IMR-90 (cell line): ENCODE results near the gene PAK6. TPM values are rescaled to one million over a fixed set of nuclear protein-coding genes. Genes with fewer than 3 reads are reported as not detected.

ENCODE experiments used
- ATAC-seq: fragments of 200-7000 bp; cut with Tn5 transposase; 2 replicates; pipeline ENCODE4 v1.9.1; 2020; ENCODE audit warnings: low read depth, mild to moderate bottlenecking, moderate library complexity
- BruUV-seq: library from RNA; stranded (reverse); fragments of 400-500 nt; replicated peaks from 2 replicates; lab custom pipeline; 2021; lab: Mats Ljungman, UMichigan
- CTCF ChIA-PET: fragments of 300-600 bp; formaldehyde crosslinking; extraction: SDS; loops from one replicate; lab custom pipeline; 2021; ENCODE audit warnings: antibody characterized with exemption; lab: Yijun Ruan, JAX
- POLR2A ChIA-PET: fragments of 300-600 bp; sonication (Branson Sonifier 250); formaldehyde crosslinking; loops from one replicate; lab custom pipeline; 2022; ENCODE audit warnings: antibody characterized with exemption; ENCODE audit not compliant: unreplicated experiment; lab: Charles Lee
- DNase-seq: peaks from one replicate; pipeline ENCODE4 v3.0.0; 2013
- H2AFZ ChIP-seq: replicated peaks from 2 replicates; pipeline ENCODE3; 2013; ENCODE audit warnings: low read length, mild to moderate bottlenecking; ENCODE audit not compliant: poor library complexity
- H2AK5ac ChIP-seq: 2 replicates; pipeline ENCODE4 v1.6.1; 2013; ENCODE audit warnings: low read depth, low read length, inconsistent platforms
- H2AK9ac ChIP-seq: replicated peaks from 2 replicates; pipeline ENCODE3; 2013; ENCODE audit warnings: mild to moderate bottlenecking, low read depth, low read length, moderate library complexity; ENCODE audit not compliant: poor library complexity
- H2BK120ac ChIP-seq: 2 replicates; pipeline ENCODE4 v1.6.1; 2013; ENCODE audit warnings: low read depth, low read length, inconsistent platforms
- H2BK15ac ChIP-seq: 3 replicates; pipeline ENCODE4 v1.6.1; 2013; ENCODE audit warnings: low read depth, low read length, inconsistent platforms
- H2BK20ac ChIP-seq: 2 replicates; pipeline ENCODE4 v1.6.1; 2013; ENCODE audit warnings: low read depth, mild to moderate bottlenecking, inconsistent platforms, low read length, moderate library complexity
- H2BK5ac ChIP-seq: 2 replicates; pipeline ENCODE4 v1.6.1; 2013; ENCODE audit warnings: mild to moderate bottlenecking, low read depth, low read length, inconsistent platforms; ENCODE audit not compliant: poor library complexity, severe bottlenecking
- H3K14ac ChIP-seq: replicated peaks from 2 replicates; pipeline ENCODE4 v1.6.1; 2013; ENCODE audit warnings: low read depth, low read length, inconsistent platforms
- H3K18ac ChIP-seq: 2 replicates; pipeline ENCODE4 v1.6.1; 2013; ENCODE audit warnings: low read depth, low read length, control low read depth
- H3K23ac ChIP-seq: 2 replicates; pipeline ENCODE4 v1.6.1; 2013; ENCODE audit warnings: low read depth, low read length, inconsistent platforms
- H3K27ac ChIP-seq: 2 replicates; pipeline ENCODE4 v1.5.1; 2013; ENCODE audit warnings: mild to moderate bottlenecking, control low read depth, low read length; ENCODE audit not compliant: insufficient read depth
- H3K27me3 ChIP-seq: 2 replicates; pipeline ENCODE4 v1.6.1; 2013; ENCODE audit warnings: low read length; ENCODE audit not compliant: control insufficient read depth, insufficient read depth
- H3K36me3 ChIP-seq: 2 replicates; pipeline ENCODE4 v1.6.1; 2013; ENCODE audit warnings: low read length, mixed read lengths; ENCODE audit not compliant: control insufficient read depth, insufficient read depth
- H3K4ac ChIP-seq: 2 replicates; pipeline ENCODE4 v1.6.1; 2013; ENCODE audit warnings: low read depth, low read length, inconsistent platforms
- H3K4me1 ChIP-seq: 2 replicates; pipeline ENCODE4 v1.6.1; 2013; ENCODE audit warnings: low read length, mixed read lengths; ENCODE audit not compliant: control insufficient read depth, insufficient read depth
- H3K4me2 ChIP-seq: 2 replicates; pipeline ENCODE4 v1.6.1; 2013; ENCODE audit warnings: low read depth, mild to moderate bottlenecking, control low read depth, low read length, moderate library complexity
- H3K4me3 ChIP-seq: 2 replicates; pipeline ENCODE4 v1.5.1; 2013; ENCODE audit warnings: low read depth, mild to moderate bottlenecking, control low read depth, low read length, moderate library complexity; ENCODE audit not compliant: insufficient read depth
- H3K56ac ChIP-seq: 2 replicates; pipeline ENCODE4 v1.6.1; 2013; ENCODE audit warnings: low read length, inconsistent platforms; ENCODE audit not compliant: insufficient read depth; ENCODE audit errors: extremely low read depth
- H3K79me1 ChIP-seq, 2 experiments: 2 replicates each; pipeline ENCODE4 v1.6.1; 2013; ENCODE audit warnings: low read length in 2 of 2, inconsistent platforms in 1 of 2, low read depth in 1 of 2
- H3K9ac ChIP-seq: 2 replicates; pipeline ENCODE4 v1.6.1; 2013; ENCODE audit warnings: low read depth, low read length, control low read depth
- H3K9me1 ChIP-seq: 2 replicates; pipeline ENCODE4 v1.6.1; 2013; ENCODE audit warnings: low read length, inconsistent platforms; ENCODE audit not compliant: insufficient read depth
- H3K9me3 ChIP-seq: 2 replicates; pipeline ENCODE4 v1.6.1; 2013; ENCODE audit warnings: low read length; ENCODE audit not compliant: control insufficient read depth, insufficient read depth
- H4K20me1 ChIP-seq: 2 replicates; pipeline ENCODE4 v1.6.1; 2013; ENCODE audit warnings: low read length, inconsistent platforms; ENCODE audit not compliant: insufficient read depth
- H4K5ac ChIP-seq: 2 replicates; pipeline ENCODE4 v1.6.1; 2013; ENCODE audit warnings: mild to moderate bottlenecking, low read depth, low read length, control low read depth
- H4K8ac ChIP-seq, 2 experiments: 2 replicates each; pipeline ENCODE4 v1.6.1; 2013; ENCODE audit warnings: low read depth in 2 of 2, low read length in 2 of 2, control low read depth in 1 of 2, inconsistent platforms in 1 of 2
- H4K91ac ChIP-seq: 2 replicates; pipeline ENCODE4 v1.6.1; 2013; ENCODE audit warnings: low read depth, low read length, inconsistent platforms; ENCODE audit not compliant: insufficient read depth
- SMC3 ChIP-seq: fragments of 150-350 bp; IDR thresholded peaks from 2 replicates; pipeline ENCODE4 v1.6.1; 2016; ENCODE audit warnings: low read depth, mild to moderate bottlenecking, antibody characterized with exemption, low read length, moderate library complexity
- WGBS, 2 experiments: methylation state at CpG; one replicate each; pipeline versions ENCODE4 v1.1.5 to v1.1.7; 2013; ENCODE audit warnings: missing lambda C conversion rate in 2 of 2; ENCODE audit not compliant: insufficient read length in 1 of 2; ENCODE audit errors: extremely low coverage in 2 of 2; 5-methylcytosine and 5-hydroxymethylcytosine counted together
- dilution Hi-C: fragments of 300-500 bp; cut with HindIII; formaldehyde crosslinking; loops from one replicate; pipeline ENCODE4 v1.14.3; 2018; ENCODE audit warnings: low sequenced_read_pairs; ENCODE audit not compliant: unreplicated experiment
- in situ Hi-C: fragments of 300-500 bp; cut with MboI; formaldehyde crosslinking; loops from 3 replicates; pipeline ENCODE4 v1.14.3; 2019; ENCODE audit warnings: low sequenced_read_pairs, inconsistent platforms, mixed read lengths
- intact Hi-C: fragments of 100-400 bp; cut with micrococcal nuclease; formaldehyde crosslinking; loops from 2 replicates; pipeline ENCODE4 v1.10.0; 2022
- polyA plus RNA-seq, 3 experiments: library from polyadenylated mRNA; depleted of rRNA; stranded (reverse); fragments of >200 nt; gene quantifications; 2 replicates each; pipeline ENCODE4 v1.2.3, GENCODE V29; 2012; ENCODE audit warnings: low replicate concordance in 1 of 3
- total RNA-seq: library from RNA; depleted of rRNA; stranded (reverse); fragments of >200 nt; gene quantifications from 2 replicates; pipeline ENCODE4 v1.2.3, GENCODE V29; 2012
- TF ChIP-seq, protein P1 (sequence below): fragments of 150-350 bp; IDR thresholded peaks from 2 replicates; pipeline ENCODE4 v1.6.1; 2016; ENCODE audit warnings: low read depth, mild to moderate bottlenecking, low read length, moderate library complexity, borderline replicate concordance

PAK6 gene
- total and polyA plus RNA-seq, 2 of the 4 experiments (the other 2 are of a cell fraction) = 0.21 TPM; not detected in 1

DNA sequence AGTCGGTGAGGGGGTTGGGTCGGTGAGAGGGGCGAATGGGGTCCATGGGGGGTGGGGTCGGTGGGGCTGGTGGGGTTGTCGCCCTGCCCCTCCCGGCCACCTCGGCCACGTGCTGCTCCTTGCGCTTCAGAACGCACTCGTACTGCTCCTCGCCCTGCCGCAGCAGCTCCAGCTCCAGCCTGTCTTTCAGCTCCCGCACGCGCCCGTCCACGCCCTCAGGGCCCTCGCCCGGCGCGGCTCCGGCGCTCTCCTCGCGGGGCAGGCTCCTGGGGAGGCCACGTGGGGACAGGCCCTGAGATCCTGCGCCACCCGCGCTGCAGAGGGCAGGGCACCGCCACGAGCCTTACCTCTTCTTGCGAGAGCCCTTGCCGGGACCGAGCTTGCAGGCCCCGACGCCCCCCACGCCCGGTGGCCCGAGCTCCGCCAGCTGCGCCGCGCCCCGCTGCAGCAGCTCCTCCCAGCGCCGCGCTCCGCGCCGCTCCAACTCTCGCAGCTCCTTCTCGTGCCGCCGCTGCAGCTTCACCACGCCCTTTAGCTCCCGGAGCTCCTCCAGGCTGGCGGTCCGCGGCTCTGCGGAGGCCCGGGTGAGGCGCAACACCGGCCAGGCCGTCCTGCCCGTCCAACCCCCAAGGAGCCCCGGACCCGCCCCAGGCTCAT is 52.2 kb downstream of the PAK6 start (continued):
- TF ChIP-seq SMC3 = no peak

DNA sequence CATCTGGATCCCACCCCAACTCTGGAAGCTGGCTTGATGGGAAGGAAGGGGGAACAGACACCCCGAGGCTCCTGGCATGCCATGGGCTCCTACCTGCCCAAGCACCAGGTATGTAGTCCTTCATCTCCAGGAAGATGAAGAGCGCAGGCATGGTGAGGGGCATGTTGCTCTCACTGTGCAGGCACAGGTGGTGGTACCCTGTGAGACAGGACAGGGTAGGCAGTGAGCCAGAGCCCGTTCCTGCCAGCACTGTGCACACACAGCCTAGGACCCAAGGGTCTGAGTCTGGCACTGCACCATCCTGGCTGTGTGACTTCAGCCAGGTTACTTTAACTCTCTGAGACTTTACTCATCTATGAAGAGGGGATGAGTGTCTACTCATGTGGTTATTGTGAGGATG is 53.4 kb downstream of the PAK6 start:
- no peak overlapping the region for H2AK5ac ChIP-seq
- CTCF ChIA-PET = interaction anchor here (0.5 to 1.6 kb wide), 3 partner anchors 13 to 177 kb away, joined by 3 to 4 read pairs (median 4); no protein-coding TSS in a partner anchor
- no peaks in the 10 kb centered on the region for H3K9me3 ChIP-seq
- H3K27ac ChIP-seq = no peak overlapping the region
- H4K8ac ChIP-seq = no peak overlapping the region
- H3K14ac ChIP-seq = no peak overlapping the region
- H3K4ac ChIP-seq = no peak overlapping the region
- no peaks in the 10 kb centered on the region for H3K36me3 ChIP-seq
- TF ChIP-seq, protein P1, sequence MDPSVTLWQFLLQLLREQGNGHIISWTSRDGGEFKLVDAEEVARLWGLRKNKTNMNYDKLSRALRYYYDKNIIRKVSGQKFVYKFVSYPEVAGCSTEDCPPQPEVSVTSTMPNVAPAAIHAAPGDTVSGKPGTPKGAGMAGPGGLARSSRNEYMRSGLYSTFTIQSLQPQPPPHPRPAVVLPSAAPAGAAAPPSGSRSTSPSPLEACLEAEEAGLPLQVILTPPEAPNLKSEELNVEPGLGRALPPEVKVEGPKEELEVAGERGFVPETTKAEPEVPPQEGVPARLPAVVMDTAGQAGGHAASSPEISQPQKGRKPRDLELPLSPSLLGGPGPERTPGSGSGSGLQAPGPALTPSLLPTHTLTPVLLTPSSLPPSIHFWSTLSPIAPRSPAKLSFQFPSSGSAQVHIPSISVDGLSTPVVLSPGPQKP = no peak
- H2AFZ ChIP-seq = no peak overlapping the region
- no peak overlapping the region for H3K4me2 ChIP-seq
- no peak overlapping the region for H2BK5ac ChIP-seq
- H3K79me1 ChIP-seq = no peaks in the 10 kb centered on the region
- BruUV-seq = no TSS peak
- no peak for ATAC-seq
- H3K9me1 ChIP-seq = no peaks in the 10 kb centered on the region
- 80% methylated on average over 2 of the region's 3 CpGs; no CpG with 5 or more reads in 1 of the 2 experiments for WGBS, 2 experiments
- H3K27me3 ChIP-seq = peaks cover 75% of the 10 kb centered on the region
- H3K23ac ChIP-seq = no peak overlapping the region
- in situ Hi-C loops (no loop called here), dilution Hi-C loops (no loop called here), intact Hi-C loops (no loop called here)
- H2AK9ac ChIP-seq = peak overlapping the region; percentile 52
- H2BK15ac ChIP-seq = no peak overlapping the region
- H4K91ac ChIP-seq = no peak overlapping the region
- no peak overlapping the region for H4K5ac ChIP-seq
- no peaks in the 10 kb centered on the region for H3K4me1 ChIP-seq
- no peak overlapping the region for H3K18ac ChIP-seq
- no peak overlapping the region for H3K9ac ChIP-seq
- no peak overlapping the region for H2BK20ac ChIP-seq
- H2BK120ac ChIP-seq = no peak overlapping the region
- H3K56ac ChIP-seq = no peak overlapping the region
- no peaks in the 10 kb centered on the region for H4K20me1 ChIP-seq
- DNase-seq = no peak
- H3K4me3 ChIP-seq = no peak overlapping the region
- POLR2A ChIA-PET = no interaction called here
